HepG2 (cell line): ENCODE data around the gene MTFP1. TPM values are rescaled to one million over a fixed set of nuclear protein-coding genes. Genes with fewer than 3 reads are reported as not detected.

Experiments
- GATA4 ChIP-seq: sonication (generic); IDR thresholded peaks from 2 replicates; pipeline ENCODE4 v1.6.1; 2016; ENCODE audit warnings: antibody characterized with exemption, low read depth, borderline replicate concordance
- GTF3A ChIP-seq: sonication (generic); formaldehyde crosslinking; conservative IDR thresholded peaks from 2 replicates; pipeline ENCODE4 v1.4.0; 2020; ENCODE audit warnings: mild to moderate bottlenecking, missing genetic modification reagents
- MYC ChIP-seq: sonication (generic); formaldehyde crosslinking; IDR thresholded peaks from 2 replicates; pipeline ENCODE4 v1.9.0; 2021; ENCODE audit warnings: missing genetic modification reagents, borderline replicate concordance
- PHF21A ChIP-seq: sonication (generic); formaldehyde crosslinking; IDR thresholded peaks from 2 replicates; pipeline ENCODE4 v1.5.0; 2020; ENCODE audit warnings: mild to moderate bottlenecking, missing genetic modification reagents
- SAFB2 ChIP-seq: sonication (generic); formaldehyde crosslinking; IDR thresholded peaks from 2 replicates; pipeline ENCODE4 v1.5.1; 2020; ENCODE audit warnings: missing genetic modification reagents, low read depth, mild to moderate bottlenecking, borderline replicate concordance
- ZNF17 ChIP-seq: sonication (generic); formaldehyde crosslinking; IDR thresholded peaks from 2 replicates; pipeline ENCODE4 v1.5.0; 2020; ENCODE audit warnings: mild to moderate bottlenecking, missing genetic modification reagents
- ZNF501 ChIP-seq: sonication (generic); formaldehyde crosslinking; IDR thresholded peaks from 2 replicates; pipeline ENCODE4 v1.5.1; 2020; ENCODE audit warnings: mild to moderate bottlenecking, moderate library complexity, missing genetic modification reagents
- ZNF629 ChIP-seq: sonication (generic); formaldehyde crosslinking; conservative IDR thresholded peaks from 2 replicates; pipeline ENCODE4 v1.5.0; 2020; ENCODE audit warnings: missing genetic modification reagents
- ZNF75D ChIP-seq: sonication (generic); formaldehyde crosslinking; IDR thresholded peaks from 2 replicates; pipeline ENCODE4 v1.8.1; 2023; ENCODE audit warnings: missing genetic modification reagents, mild to moderate bottlenecking, borderline replicate concordance
- ZSCAN12 ChIP-seq: sonication (generic); formaldehyde crosslinking; IDR thresholded peaks from 2 replicates; pipeline ENCODE4 v1.9.0; 2021; ENCODE audit warnings: mild to moderate bottlenecking, missing genetic modification reagents
- polyA plus RNA-seq, 8 experiments: library from polyadenylated mRNA; depleted of rRNA in 3 of 8; stranded (reverse) in 7 of 8; unstranded in 1 of 8; fragments of >200 nt; fragmentation: Illumina TruSeq in 4 of 8; extraction: Trizol in 4 of 8; gene quantifications; 2 replicates each; pipeline versions ENCODE4 v1.2.1 to v1.2.3, GENCODE V29; 2011 to 2016; ENCODE audit warnings: low read depth in 4 of 8, missing spikeins in 1 of 8, mixed read lengths in 1 of 8; ENCODE audit not compliant: insufficient read depth in 1 of 8
- total RNA-seq, 5 experiments: library from RNA; depleted of rRNA; stranded (reverse); fragments of >200 nt; fragmentation: Illumina TruSeq; extraction: Trizol; gene quantifications; 2 replicates each; pipeline ENCODE4 v1.2.3, GENCODE V29; 2016; ENCODE audit warnings: low read depth in 1 of 5
- TF ChIP-seq, protein P1 (sequence below): sonication (generic); formaldehyde crosslinking; IDR thresholded peaks from 2 replicates; pipeline ENCODE4 v1.8.0; 2022; ENCODE audit warnings: mild to moderate bottlenecking, missing genetic modification reagents; ENCODE audit not compliant: insufficient replicate concordance
- TF ChIP-seq, protein P2 (sequence below): sonication (generic); formaldehyde crosslinking; IDR thresholded peaks from 2 replicates; pipeline ENCODE4 v1.8.0; 2022; ENCODE audit warnings: missing genetic modification reagents, mild to moderate bottlenecking, moderate library complexity, borderline replicate concordance
- TF ChIP-seq, protein P3 (sequence below): sonication (generic); formaldehyde crosslinking; conservative IDR thresholded peaks from 2 replicates; pipeline ENCODE4 v1.8.0; 2022; ENCODE audit warnings: low read depth, missing genetic modification reagents
- TF ChIP-seq, protein P4 (sequence below): sonication (generic); formaldehyde crosslinking; IDR thresholded peaks from 2 replicates; pipeline ENCODE4 v1.5.1; 2020; ENCODE audit warnings: missing genetic modification reagents, mild to moderate bottlenecking, borderline replicate concordance
- TF ChIP-seq, protein P5 (sequence below): sonication (generic); formaldehyde crosslinking; IDR thresholded peaks from 2 replicates; pipeline ENCODE4 v1.9.0; 2021; ENCODE audit warnings: missing genetic modification reagents, borderline replicate concordance

The MTFP1 gene
- total and polyA plus RNA-seq, 2 of the 13 experiments (the other 11 are each of a cell fraction or from before 2014, with no cell fraction given): 29.5 to 45.6 TPM

DNA sequence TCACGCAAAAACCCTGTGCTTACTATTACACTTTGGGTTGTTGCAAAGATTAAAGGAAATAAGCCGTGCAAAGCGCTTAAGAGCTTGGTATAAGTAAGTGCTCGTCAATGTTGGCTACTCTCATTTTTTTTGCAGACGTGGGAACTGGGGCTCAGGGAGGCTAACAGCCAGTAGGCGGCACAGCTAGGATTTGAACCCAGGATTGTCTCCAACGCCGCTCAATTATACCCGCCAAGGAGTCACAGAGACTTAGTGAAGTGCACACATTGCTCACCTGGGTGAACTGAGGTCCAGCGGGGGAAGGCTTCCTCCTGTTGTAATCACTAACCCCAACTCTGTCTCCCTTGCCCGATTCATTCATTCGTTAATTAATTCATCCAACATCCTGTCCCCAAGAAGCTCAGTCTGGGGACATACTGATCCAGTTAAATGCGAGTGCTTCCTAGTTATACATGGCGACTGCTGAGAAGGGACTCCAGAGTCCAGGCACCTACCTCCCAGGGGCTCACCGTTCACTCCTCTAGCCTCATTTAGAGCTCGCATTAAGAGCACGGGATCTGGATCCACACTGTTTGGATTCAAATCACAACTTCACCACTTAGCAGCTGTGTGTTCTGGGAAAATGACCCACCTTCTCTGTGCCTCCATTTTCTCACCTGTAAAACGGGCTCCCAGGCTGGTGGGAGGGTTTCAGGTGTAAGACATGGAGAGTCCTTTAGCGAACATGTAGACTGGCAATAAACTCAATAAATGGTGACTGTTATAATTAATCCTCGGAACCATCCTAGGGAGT, 838 bp upstream of the MTFP1 start (continued):
- TF ChIP-seq ZSCAN12 (CRISPR knock-in tag) (no peak), GTF3A (CRISPR knock-in tag) (no peak), PHF21A (no peak), ZNF17 (CRISPR knock-in tag) (0 out of 2 replicates have a peak, but pooled peaks have one; percentile 5), MYC (CRISPR knock-in tag) (no peak), ZNF501 (CRISPR knock-in tag) (no peak), GATA4 (no peak), ZNF629 (CRISPR knock-in tag) (peak; percentile 88), SAFB2 (no peak), ZNF75D (CRISPR knock-in tag) (no peak)
- TF ChIP-seq, protein P1, sequence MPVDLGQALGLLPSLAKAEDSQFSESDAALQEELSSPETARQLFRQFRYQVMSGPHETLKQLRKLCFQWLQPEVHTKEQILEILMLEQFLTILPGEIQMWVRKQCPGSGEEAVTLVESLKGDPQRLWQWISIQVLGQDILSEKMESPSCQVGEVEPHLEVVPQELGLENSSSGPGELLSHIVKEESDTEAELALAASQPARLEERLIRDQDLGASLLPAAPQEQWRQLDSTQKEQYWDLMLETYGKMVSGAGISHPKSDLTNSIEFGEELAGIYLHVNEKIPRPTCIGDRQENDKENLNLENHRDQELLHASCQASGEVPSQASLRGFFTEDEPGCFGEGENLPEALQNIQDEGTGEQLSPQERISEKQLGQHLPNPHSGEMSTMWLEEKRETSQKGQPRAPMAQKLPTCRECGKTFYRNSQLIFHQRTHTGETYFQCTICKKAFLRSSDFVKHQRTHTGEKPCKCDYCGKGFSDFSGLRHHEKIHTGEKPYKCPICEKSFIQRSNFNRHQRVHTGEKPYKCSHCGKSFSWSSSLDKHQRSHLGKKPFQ (CRISPR knock-in tag): no peak
- TF ChIP-seq, protein P2, sequence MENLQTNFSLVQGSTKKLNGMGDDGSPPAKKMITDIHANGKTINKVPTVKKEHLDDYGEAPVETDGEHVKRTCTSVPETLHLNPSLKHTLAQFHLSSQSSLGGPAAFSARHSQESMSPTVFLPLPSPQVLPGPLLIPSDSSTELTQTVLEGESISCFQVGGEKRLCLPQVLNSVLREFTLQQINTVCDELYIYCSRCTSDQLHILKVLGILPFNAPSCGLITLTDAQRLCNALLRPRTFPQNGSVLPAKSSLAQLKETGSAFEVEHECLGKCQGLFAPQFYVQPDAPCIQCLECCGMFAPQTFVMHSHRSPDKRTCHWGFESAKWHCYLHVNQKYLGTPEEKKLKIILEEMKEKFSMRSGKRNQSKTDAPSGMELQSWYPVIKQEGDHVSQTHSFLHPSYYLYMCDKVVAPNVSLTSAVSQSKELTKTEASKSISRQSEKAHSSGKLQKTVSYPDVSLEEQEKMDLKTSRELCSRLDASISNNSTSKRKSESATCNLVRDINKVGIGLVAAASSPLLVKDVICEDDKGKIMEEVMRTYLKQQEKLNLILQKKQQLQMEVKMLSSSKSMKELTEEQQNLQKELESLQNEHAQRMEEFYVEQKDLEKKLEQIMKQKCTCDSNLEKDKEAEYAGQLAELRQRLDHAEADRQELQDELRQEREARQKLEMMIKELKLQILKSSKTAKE (CRISPR knock-in tag): 0 out of 2 replicates have a peak, but pooled peaks have one; percentile 15
- TF ChIP-seq, protein P3, sequence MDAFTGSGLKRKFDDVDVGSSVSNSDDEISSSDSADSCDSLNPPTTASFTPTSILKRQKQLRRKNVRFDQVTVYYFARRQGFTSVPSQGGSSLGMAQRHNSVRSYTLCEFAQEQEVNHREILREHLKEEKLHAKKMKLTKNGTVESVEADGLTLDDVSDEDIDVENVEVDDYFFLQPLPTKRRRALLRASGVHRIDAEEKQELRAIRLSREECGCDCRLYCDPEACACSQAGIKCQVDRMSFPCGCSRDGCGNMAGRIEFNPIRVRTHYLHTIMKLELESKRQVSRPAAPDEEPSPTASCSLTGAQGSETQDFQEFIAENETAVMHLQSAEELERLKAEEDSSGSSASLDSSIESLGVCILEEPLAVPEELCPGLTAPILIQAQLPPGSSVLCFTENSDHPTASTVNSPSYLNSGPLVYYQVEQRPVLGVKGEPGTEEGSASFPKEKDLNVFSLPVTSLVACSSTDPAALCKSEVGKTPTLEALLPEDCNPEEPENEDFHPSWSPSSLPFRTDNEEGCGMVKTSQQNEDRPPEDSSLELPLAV (CRISPR knock-in tag): no peak
- TF ChIP-seq, protein P4, sequence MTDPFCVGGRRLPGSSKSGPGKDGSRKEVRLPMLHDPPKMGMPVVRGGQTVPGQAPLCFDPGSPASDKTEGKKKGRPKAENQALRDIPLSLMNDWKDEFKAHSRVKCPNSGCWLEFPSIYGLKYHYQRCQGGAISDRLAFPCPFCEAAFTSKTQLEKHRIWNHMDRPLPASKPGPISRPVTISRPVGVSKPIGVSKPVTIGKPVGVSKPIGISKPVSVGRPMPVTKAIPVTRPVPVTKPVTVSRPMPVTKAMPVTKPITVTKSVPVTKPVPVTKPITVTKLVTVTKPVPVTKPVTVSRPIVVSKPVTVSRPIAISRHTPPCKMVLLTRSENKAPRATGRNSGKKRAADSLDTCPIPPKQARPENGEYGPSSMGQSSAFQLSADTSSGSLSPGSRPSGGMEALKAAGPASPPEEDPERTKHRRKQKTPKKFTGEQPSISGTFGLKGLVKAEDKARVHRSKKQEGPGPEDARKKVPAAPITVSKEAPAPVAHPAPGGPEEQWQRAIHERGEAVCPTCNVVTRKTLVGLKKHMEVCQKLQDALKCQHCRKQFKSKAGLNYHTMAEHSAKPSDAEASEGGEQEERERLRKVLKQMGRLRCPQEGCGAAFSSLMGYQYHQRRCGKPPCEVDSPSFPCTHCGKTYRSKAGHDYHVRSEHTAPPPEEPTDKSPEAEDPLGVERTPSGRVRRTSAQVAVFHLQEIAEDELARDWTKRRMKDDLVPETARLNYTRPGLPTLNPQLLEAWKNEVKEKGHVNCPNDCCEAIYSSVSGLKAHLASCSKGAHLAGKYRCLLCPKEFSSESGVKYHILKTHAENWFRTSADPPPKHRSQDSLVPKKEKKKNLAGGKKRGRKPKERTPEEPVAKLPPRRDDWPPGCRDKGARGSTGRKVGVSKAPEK (CRISPR knock-in tag): no peak
- TF ChIP-seq, protein P5, sequence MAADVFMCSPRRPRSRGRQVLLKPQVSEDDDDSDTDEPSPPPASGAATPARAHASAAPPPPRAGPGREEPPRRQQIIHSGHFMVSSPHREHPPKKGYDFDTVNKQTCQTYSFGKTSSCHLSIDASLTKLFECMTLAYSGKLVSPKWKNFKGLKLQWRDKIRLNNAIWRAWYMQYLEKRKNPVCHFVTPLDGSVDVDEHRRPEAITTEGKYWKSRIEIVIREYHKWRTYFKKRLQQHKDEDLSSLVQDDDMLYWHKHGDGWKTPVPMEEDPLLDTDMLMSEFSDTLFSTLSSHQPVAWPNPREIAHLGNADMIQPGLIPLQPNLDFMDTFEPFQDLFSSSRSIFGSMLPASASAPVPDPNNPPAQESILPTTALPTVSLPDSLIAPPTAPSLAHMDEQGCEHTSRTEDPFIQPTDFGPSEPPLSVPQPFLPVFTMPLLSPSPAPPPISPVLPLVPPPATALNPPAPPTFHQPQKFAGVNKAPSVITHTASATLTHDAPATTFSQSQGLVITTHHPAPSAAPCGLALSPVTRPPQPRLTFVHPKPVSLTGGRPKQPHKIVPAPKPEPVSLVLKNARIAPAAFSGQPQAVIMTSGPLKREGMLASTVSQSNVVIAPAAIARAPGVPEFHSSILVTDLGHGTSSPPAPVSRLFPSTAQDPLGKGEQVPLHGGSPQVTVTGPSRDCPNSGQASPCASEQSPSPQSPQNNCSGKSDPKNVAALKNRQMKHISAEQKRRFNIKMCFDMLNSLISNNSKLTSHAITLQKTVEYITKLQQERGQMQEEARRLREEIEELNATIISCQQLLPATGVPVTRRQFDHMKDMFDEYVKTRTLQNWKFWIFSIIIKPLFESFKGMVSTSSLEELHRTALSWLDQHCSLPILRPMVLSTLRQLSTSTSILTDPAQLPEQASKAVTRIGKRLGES (CRISPR knock-in tag): no peak
